Measurements from ENCODE around the gene CHMP1A.

Gene CHMP1A

GRCh38 chr16:89602273-89602951, 55.1 kb downstream of the CHMP1A start:
- DNase-seq = peak; percentile 77

GRCh38 chr16:89601906-89602272, 55.6 kb downstream of the CHMP1A start:
- DNase-seq = no peak

- no peak for DNase-seq
Measured at GRCh38 chr16:89600956-89601355, 56.6 kb downstream of the CHMP1A start.

GRCh38 chr16:89600427-89600826, 57.1 kb downstream of the CHMP1A start:
- no peak for DNase-seq

- no peak for DNase-seq
Measured at GRCh38 chr16:89599902-89600301, 57.6 kb downstream of the CHMP1A start.

- no peak for DNase-seq
Measured at GRCh38 chr16:89599451-89599858, 58.1 kb downstream of the CHMP1A start.

- peak; percentile 36 for DNase-seq
Measured at GRCh38 chr16:89598199-89598598, 59.3 kb downstream of the CHMP1A start.

- no peak for DNase-seq
Measured at GRCh38 chr16:89596957-89597649, 60.4 kb downstream of the CHMP1A start.

GRCh38 chr16:89596061-89596689, 61.3 kb downstream of the CHMP1A start:
- no peak for DNase-seq

GRCh38 chr16:89595330-89596060, 62.0 kb downstream of the CHMP1A start:
- DNase-seq = no peak

All from fibroblast of upper back skin (primary cell).